Measurements from ENCODE around the gene TCF7L1.

TCF7L1 gene

GRCh38 chr2:85162746-85163301 is 29.6 kb downstream of the TCF7L1 start:
- no peak for DNase-seq (ENCODE audit: low read depth)
- no peak overlapping the region for H3K4me3 ChIP-seq (ENCODE audit: low read depth, low read length)
- TF ChIP-seq MYC (IDR thresholded peaks at IDR 0.05; ENCODE audit: low read depth, low read length) (no peak), CTCF (IDR thresholded peaks at IDR 0.05; ENCODE audit: low read depth, low read length) (no peak), MAX (IDR thresholded peaks at IDR 0.05; ENCODE audit: low read depth, low read length) (no peak), POLR2A (IDR thresholded peaks at IDR 0.05; ENCODE audit: extremely low read depth, insufficient read length) (no peak)

- no peak for DNase-seq (ENCODE audit: low read depth)
- H3K4me3 ChIP-seq (ENCODE audit: low read depth, low read length), result no peak overlapping the region
- TF ChIP-seq POLR2A (IDR thresholded peaks at IDR 0.05; ENCODE audit: extremely low read depth, insufficient read length) (no peak), MYC (IDR thresholded peaks at IDR 0.05; ENCODE audit: low read depth, low read length) (no peak), CTCF (IDR thresholded peaks at IDR 0.05; ENCODE audit: low read depth, low read length) (no peak), MAX (IDR thresholded peaks at IDR 0.05; ENCODE audit: low read depth, low read length) (no peak)
These were observed 30.5 kb downstream of the TCF7L1 start for GRCh38 chr2:85163675-85164074.

GRCh38 chr2:85164145-85164569 is 31.0 kb downstream of the TCF7L1 start:
- TF ChIP-seq CTCF (IDR thresholded peaks at IDR 0.05; ENCODE audit: low read depth, low read length) (no peak), MAX (IDR thresholded peaks at IDR 0.05; ENCODE audit: low read depth, low read length) (no peak), MYC (IDR thresholded peaks at IDR 0.05; ENCODE audit: low read depth, low read length) (no peak), POLR2A (IDR thresholded peaks at IDR 0.05; ENCODE audit: extremely low read depth, insufficient read length) (no peak)
- H3K4me3 ChIP-seq (ENCODE audit: low read depth, low read length), result no peak overlapping the region
- DNase-seq (ENCODE audit: low read depth), result no peak

- DNase-seq (ENCODE audit: low read depth), result no peak
- no peak for TF ChIP-seq MYC (IDR thresholded peaks at IDR 0.05; ENCODE audit: low read depth, low read length)
- TF ChIP-seq CTCF (IDR thresholded peaks at IDR 0.05; ENCODE audit: low read depth, low read length), result no peak
- no peak for TF ChIP-seq POLR2A (IDR thresholded peaks at IDR 0.05; ENCODE audit: extremely low read depth, insufficient read length)
- TF ChIP-seq MAX (IDR thresholded peaks at IDR 0.05; ENCODE audit: low read depth, low read length), result no peak
- H3K4me3 ChIP-seq (ENCODE audit: low read depth, low read length), result no peak overlapping the region
These were observed 32.0 kb downstream of the TCF7L1 start for GRCh38 chr2:85165088-85165690.

GRCh38 chr2:85166021-85166420 is 32.8 kb downstream of the TCF7L1 start:
- H3K4me3 ChIP-seq (ENCODE audit: low read depth, low read length), result no peak overlapping the region
- no peak for TF ChIP-seq POLR2A (IDR thresholded peaks at IDR 0.05; ENCODE audit: extremely low read depth, insufficient read length)
- no peak for TF ChIP-seq MAX (IDR thresholded peaks at IDR 0.05; ENCODE audit: low read depth, low read length)
- TF ChIP-seq CTCF (IDR thresholded peaks at IDR 0.05; ENCODE audit: low read depth, low read length), result no peak
- no peak for TF ChIP-seq MYC (IDR thresholded peaks at IDR 0.05; ENCODE audit: low read depth, low read length)
- DNase-seq (ENCODE audit: low read depth), result no peak

Data from NB4 (cell line).